COR-L47 (cell line): ENCODE measurements around the gene BAIAP2L1.

ENCODE experiments used
- DNase-seq: peaks from one replicate; lab custom pipeline; 2025; lab: John Stamatoyannopoulos, UW

BAIAP2L1 gene

GRCh38 chr7:98267303-98267702 is 133.6 kb downstream of the BAIAP2L1 start:
- DNase-seq: no peak

DNA sequence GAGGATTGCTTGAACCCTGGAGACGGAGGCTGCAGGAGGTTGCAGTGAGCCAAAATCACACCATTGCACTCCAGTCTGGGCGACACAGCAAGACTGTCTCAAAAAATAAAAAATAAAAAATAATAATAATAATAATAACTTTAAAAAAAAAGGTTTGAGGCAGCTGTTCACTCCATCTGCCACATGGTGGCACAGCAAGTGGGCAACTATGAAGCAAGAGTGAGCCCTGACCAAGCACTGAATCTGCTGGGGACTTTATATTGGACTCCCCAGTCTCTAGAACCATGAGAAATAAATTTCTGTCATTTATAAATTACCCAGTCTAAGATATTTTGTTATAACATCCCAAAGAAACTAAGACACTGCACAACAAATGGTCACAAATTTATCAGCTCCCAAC is 134.1 kb downstream of the BAIAP2L1 start:
- no peak for DNase-seq

DNA sequence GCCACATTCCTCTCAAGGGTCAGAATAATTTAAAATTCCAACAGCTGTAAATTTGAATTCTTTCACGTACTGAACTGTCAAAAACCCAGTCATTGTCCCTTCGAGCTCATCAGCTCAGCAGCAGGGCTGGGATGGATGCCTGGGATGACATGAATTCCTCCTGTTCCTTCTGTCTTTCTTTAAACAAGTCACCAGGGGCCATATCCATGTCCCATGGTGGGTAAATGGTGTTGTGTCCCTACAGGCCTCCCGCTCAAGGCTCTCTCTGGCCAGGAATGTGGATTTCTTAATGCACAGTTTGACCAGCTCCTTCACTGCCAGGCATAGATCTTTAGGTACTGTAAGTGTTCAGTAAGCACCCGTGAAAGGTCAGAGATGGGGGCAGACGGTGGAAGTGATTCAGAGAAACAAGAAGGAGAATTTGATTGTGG is 135.0 kb downstream of the BAIAP2L1 start:
- DNase-seq: no peak

GRCh38 chr7:98257701-98258100 is 143.2 kb downstream of the BAIAP2L1 start:
- no peak for DNase-seq

DNA sequence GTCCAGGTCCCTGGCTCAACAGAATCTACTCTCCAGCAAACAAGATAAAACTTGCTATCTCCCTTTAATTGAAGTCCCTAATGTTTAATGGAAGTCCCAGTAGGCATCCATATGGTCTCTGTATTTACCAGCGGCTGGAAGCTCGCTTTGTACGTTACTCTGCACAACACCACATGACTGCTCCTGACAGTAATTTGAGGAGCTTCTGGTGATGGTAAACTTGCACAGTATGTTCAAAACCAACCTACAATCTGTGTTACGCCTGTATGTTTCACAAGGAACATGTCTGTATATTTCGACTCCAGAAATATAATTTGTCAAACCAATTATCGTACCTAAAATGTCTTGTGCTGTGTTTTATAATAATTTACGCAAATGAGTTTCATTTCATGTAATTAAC is 144.5 kb downstream of the BAIAP2L1 start:
- DNase-seq: no peak

DNA sequence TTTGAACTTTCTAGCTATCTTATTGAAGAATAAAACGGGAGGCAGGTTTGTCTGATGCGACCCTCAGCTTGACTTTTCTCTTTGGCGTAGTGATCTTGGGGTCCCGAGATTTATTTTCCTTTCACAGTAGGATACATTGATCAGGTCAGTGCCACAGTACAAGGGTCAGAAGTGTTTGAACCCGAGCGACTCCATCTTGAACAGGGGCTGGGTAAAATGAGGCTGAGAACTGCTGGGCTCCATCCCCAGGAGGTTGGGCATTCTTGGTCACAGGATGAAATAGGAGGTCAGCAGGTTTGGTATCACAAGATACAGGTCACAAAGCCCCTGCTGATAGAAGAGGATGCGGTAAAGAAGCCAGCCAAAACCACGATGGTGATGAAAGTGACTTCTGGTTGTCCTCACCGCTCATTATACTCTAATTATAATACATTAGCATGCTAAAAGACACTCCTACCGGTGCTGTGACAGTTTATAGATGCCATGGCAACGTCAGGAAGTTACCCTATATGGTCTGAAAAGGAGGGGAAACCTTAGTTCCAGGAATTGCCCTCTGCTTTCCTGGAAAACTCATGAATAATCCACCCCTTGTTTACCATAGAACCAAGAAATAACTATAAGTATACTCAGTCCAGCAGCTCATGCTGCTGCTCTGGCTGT is 145.8 kb downstream of the BAIAP2L1 start:
- no peak for DNase-seq

GRCh38 chr7:98254516-98254915 is 146.4 kb downstream of the BAIAP2L1 start:
- no peak for DNase-seq

DNA sequence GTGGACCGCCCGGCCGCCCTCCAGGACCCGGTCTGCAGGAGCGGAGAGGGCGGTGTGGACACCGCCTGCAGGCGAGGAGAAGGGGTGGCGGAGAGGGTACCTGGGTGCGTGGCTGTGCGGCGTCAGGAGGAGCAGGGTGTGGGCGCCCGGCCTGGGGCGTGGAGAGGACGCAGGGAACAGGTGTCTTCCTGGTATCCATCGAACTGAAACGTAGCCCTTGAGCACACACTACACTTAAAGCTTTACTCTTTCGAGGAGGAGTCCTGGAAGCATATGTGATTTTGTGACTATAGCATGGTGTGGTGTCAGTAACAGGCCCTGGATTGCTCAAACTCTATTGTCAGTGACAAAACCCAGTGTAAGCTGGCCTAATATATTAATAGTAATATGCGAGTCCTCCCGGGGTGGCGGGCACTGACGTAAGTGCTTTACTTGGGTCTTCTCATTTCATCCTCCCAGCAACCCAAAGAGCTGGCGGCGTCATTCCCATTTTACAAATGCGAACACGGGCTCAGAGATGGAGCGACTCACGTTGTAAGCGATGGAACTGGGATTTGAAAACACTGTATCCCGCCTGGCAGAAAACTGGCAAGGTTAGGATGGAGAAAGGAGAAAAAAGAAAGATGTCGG is 148.3 kb downstream of the BAIAP2L1 start:
- no peak for DNase-seq

DNA sequence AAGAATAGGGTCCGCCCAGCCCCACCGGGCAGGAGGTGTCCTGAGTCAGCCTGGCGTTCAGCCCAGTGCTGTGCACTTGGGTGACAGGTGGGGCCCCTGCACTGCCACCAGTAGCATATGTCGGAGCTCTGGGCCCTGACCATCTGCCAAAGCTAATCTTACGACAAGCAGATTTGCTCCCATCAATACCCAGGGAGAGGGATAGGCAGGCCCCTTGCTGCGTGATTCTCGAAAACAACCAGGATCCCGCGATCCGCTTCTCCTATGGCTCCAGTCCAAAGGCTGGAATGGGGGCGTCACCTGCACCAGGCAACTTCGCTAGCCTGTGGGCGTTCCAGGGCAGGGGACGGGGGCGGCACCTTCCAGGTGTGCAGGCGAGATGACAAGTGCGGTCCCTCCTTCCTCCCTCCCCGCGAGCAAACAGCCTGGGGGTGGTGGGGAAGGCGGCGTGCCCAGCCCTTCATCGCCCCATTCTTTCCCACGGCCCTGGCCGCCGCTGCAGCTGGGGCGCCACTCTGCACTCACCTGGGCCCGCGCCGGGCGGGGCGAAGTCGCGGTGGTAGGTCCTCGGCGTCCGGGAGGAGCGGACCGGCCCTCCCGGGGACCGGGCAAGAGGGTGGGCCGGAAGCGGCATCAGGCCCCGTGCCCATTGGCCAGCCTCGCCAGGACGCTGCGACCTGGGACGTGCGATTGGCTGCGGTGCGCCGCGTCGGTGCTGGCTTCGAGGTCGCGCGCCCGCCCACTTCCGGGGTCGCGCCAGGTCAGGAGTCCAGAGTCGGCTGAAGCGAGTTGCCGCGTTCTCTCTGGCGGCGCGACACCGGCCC is 149.1 kb downstream of the BAIAP2L1 start, which contains the start of gene TECPR1:
TECPR1 (minus strand) TSS at position 632 of the 824 bp plus-strand sequence. CDS start 6,086 bp downstream, outside the sequence.
- DNase-seq: peak; percentile 89

DNA sequence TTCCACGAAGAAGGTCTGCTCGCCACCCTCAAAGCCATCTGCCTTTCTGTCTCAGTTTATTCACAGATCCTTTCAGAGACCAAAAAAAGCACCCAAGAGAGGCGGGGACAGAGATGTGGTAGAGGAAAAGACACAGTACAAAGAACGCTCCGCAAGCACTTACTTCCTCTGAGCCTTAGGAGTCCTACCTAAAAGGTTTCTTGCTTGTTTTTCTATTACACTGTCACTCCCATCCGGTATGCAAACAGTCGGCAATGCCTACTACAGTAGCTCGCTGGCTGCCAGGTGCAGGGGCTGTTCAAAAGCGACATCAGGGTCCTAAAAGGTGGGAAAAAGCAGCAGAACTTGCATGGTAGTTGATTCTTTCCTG is 149.7 kb downstream of the BAIAP2L1 start:
- no peak for DNase-seq

GRCh38 chr7:98250789-98251188 is 150.1 kb downstream of the BAIAP2L1 start:
- DNase-seq: peak; percentile 24

- no peak for DNase-seq
Measured at GRCh38 chr7:98249106-98249505, 151.8 kb downstream of the BAIAP2L1 start.

GRCh38 chr7:98248156-98248555 is 152.7 kb downstream of the BAIAP2L1 start:
- DNase-seq: no peak

DNA sequence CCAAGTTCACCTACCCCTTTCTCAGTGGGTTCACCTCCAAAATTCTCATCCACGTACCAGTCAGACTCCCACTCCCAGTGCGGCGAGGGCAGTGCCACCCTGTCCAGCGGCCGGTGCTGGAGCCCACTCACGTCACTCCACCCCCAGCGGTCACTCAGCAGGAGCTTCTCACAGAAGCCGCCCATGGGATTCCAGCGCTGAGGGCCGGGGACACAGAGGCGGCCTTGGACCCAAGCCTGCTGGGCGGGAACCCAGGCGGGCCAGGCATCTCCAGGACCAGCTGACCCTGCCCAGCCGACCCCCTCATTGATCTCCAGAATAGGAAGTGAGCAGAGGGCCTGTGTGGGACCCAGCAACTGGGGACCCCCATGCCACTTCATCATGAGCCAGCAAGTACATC is 156.0 kb downstream of the BAIAP2L1 start:
- no peak for DNase-seq

- no peak for DNase-seq
Measured at GRCh38 chr7:98242934-98243333, 158.0 kb downstream of the BAIAP2L1 start.

DNA sequence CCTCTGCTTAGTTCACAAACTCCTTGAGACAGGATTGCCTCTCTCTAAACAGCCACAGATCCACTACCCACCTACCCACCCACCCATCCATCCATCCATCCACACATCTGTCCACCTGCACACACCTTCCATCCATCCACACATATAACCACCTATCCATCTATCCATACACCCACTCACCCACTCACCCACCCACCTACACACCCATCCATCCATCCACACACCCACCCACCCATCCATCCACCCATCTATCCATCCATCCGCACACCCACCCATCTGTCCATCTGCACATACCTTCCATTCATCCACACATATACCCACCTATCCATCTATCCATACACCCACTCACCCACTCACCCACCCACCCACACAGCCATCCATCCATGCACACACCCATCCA is 158.5 kb downstream of the BAIAP2L1 start:
- no peak for DNase-seq

- DNase-seq: no peak
Measured at GRCh38 chr7:98241674-98242241, 159.1 kb downstream of the BAIAP2L1 start.
